Liver (tissue), 9 donors: ENCODE measurements around the gene CLIC3. TPM values are rescaled to one million over a fixed set of nuclear protein-coding genes. Genes with fewer than 3 reads are reported as not detected.

Experiments
- DNase-seq: peaks from one replicate; pipeline ENCODE4 v3.0.0-alpha.2; 2017; ENCODE audit warnings: low spot score
- H3K27ac ChIP-seq, 2 donors: one replicate each; pipeline ENCODE4 v1.7.0; 2013; ENCODE audit warnings: inconsistent platforms in 2 of 2, low read length in 2 of 2, control low read depth in 1 of 2, low read depth in 1 of 2, mild to moderate bottlenecking in 1 of 2
- H3K27me3 ChIP-seq, 4 donors: one replicate each; pipeline versions ENCODE4 v1.6.1 to v1.7.0; 2013; ENCODE audit warnings: low read length in 3 of 4, inconsistent platforms in 1 of 4, mild to moderate bottlenecking in 1 of 4, moderate library complexity in 1 of 4; ENCODE audit not compliant: control insufficient read depth in 4 of 4, insufficient read depth in 4 of 4
- H3K36me3 ChIP-seq, 4 donors: one replicate each; pipeline versions ENCODE4 v1.6.1 to v1.7.0; 2013; ENCODE audit warnings: low read length in 3 of 4, mild to moderate bottlenecking in 3 of 4, low read depth in 1 of 4, moderate library complexity in 1 of 4; ENCODE audit not compliant: control insufficient read depth in 4 of 4, insufficient read depth in 3 of 4
- H3K4me1 ChIP-seq, 4 donors: one replicate each; pipeline versions ENCODE4 v1.6.1 to v1.7.0; 2013; ENCODE audit warnings: low read length in 3 of 4, mild to moderate bottlenecking in 3 of 4, moderate library complexity in 1 of 4; ENCODE audit not compliant: control insufficient read depth in 4 of 4, insufficient read depth in 4 of 4
- H3K4me3 ChIP-seq, 3 donors: one replicate each; pipeline versions ENCODE4 v1.6.1 to v1.7.0; 2013; ENCODE audit warnings: low read length in 3 of 3, control low read depth in 1 of 3, low read depth in 1 of 3, mild to moderate bottlenecking in 1 of 3
- H3K9ac ChIP-seq, 2 donors: one replicate each; pipeline ENCODE4 v1.7.0; 2013; ENCODE audit warnings: low read length in 2 of 2, mild to moderate bottlenecking in 2 of 2, moderate library complexity in 2 of 2, control low read depth in 1 of 2, low read depth in 1 of 2
- H3K9me3 ChIP-seq, 4 donors: one replicate each; pipeline versions ENCODE4 v1.6.1 to v1.7.0; 2013; ENCODE audit warnings: low read length in 3 of 4; ENCODE audit not compliant: control insufficient read depth in 4 of 4
- ATF3 ChIP-seq: IDR thresholded peaks from 2 replicates; pipeline ENCODE4 v1.6.1; 2016; ENCODE audit warnings: antibody characterized with exemption
- CTCF ChIP-seq: fragments of 150-350 bp; IDR thresholded peaks from 2 replicates; pipeline ENCODE4 v1.5.1; 2017; ENCODE audit warnings: improper control_type of control experiment, low read depth, low read length; ENCODE audit not compliant: missing input control
- EGR1 ChIP-seq, 2 donors: IDR thresholded peaks; 2 replicates each; pipeline ENCODE4 v1.6.1; 2016 to 2018; ENCODE audit warnings: antibody characterized with exemption in 2 of 2, low read depth in 2 of 2
- FOXA1 ChIP-seq: IDR thresholded peaks from 2 replicates; pipeline ENCODE4 v1.6.1; 2016; ENCODE audit warnings: antibody characterized with exemption
- FOXA2 ChIP-seq: IDR thresholded peaks from 2 replicates; pipeline ENCODE4 v1.6.1; 2016; ENCODE audit warnings: antibody characterized with exemption
- GABPA ChIP-seq, 2 donors: IDR thresholded peaks in 1 of 2; conservative IDR thresholded peaks in 1 of 2; 2 replicates each; pipeline ENCODE4 v1.6.1; 2016; ENCODE audit warnings: antibody characterized with exemption in 2 of 2, mild to moderate bottlenecking in 1 of 2, moderate library complexity in 1 of 2
- HNF4A ChIP-seq, 2 donors: conservative IDR thresholded peaks; 2 replicates each; pipeline ENCODE4 v1.6.1; 2016; ENCODE audit warnings: antibody characterized with exemption in 2 of 2, mild to moderate bottlenecking in 2 of 2
- HNF4G ChIP-seq: IDR thresholded peaks from 2 replicates; pipeline ENCODE4 v1.6.1; 2016; ENCODE audit warnings: antibody characterized with exemption
- JUND ChIP-seq, 2 donors: IDR thresholded peaks; 2 replicates each; pipeline ENCODE4 v1.6.1; 2016; ENCODE audit warnings: antibody characterized with exemption in 2 of 2
- MAX ChIP-seq: IDR thresholded peaks from 2 replicates; pipeline ENCODE4 v1.6.1; 2016; ENCODE audit warnings: antibody characterized with exemption
- NR2F2 ChIP-seq: IDR thresholded peaks from 2 replicates; pipeline ENCODE4 v1.6.1; 2016; ENCODE audit warnings: antibody characterized with exemption
- RAD21 ChIP-seq, 2 donors: IDR thresholded peaks; 2 replicates each; pipeline ENCODE4 v1.6.1; 2016; ENCODE audit warnings: antibody characterized with exemption in 2 of 2, mild to moderate bottlenecking in 2 of 2
- REST ChIP-seq: IDR thresholded peaks from 2 replicates; pipeline ENCODE4 v1.6.1; 2016; ENCODE audit warnings: antibody characterized with exemption, mild to moderate bottlenecking
- RXRA ChIP-seq, 2 donors: IDR thresholded peaks; 2 replicates each; pipeline ENCODE4 v1.6.1; 2017 to 2018; ENCODE audit warnings: antibody characterized with exemption in 2 of 2, mild to moderate bottlenecking in 1 of 2
- SP1 ChIP-seq: IDR thresholded peaks from 2 replicates; pipeline ENCODE4 v1.6.1; 2018; ENCODE audit warnings: antibody characterized with exemption, mild to moderate bottlenecking
- TAF1 ChIP-seq: conservative IDR thresholded peaks from 2 replicates; pipeline ENCODE4 v1.6.1; 2016; ENCODE audit warnings: antibody characterized with exemption, mild to moderate bottlenecking
- YY1 ChIP-seq: IDR thresholded peaks from 2 replicates; pipeline ENCODE4 v1.6.1; 2016; ENCODE audit warnings: antibody characterized with exemption, mild to moderate bottlenecking
- ZBTB33 ChIP-seq: IDR thresholded peaks from 2 replicates; pipeline ENCODE4 v1.6.1; 2016; ENCODE audit warnings: antibody characterized with exemption
- WGBS: extraction: QIAGEN DNeasy Blood & Tissue Kit; methylation state at CpG from one replicate; pipeline ENCODE4 v1.1.7; 2013; 5-methylcytosine and 5-hydroxymethylcytosine counted together
- polyA plus RNA-seq, 2 donors: library from polyadenylated mRNA; stranded (reverse) in 1 of 2; unstranded in 1 of 2; fragments of 200-250 nt in 1 of 2; fragments of >200 nt in 1 of 2; fragmentation: Nextera tagmentation in 1 of 2; extraction: Ambion mirVana in 1 of 2; gene quantifications; one replicate each; pipeline versions ENCODE4 v1.2.1 to v1.2.3, GENCODE V29; 2013 to 2015
- total RNA-seq, 2 donors: library from RNA; depleted of rRNA; stranded (reverse); fragments of >200 nt; gene quantifications; one replicate each; pipeline ENCODE4 v1.2.3, GENCODE V29; 2014
- donor health status: healthy.
- donor health status: healthy.
- donor health status: healthy.
- donor health status: healthy.
- donor health status: healthy.

Gene CLIC3
- total and polyA plus RNA-seq, 4 donors = 0.33 to 0.83 (median 0.40) TPM

GRCh38 chr9:137032858-137033257, 36.5 kb upstream of the CLIC3 start:
- no peak for DNase-seq
- peak overlapping the region; percentile 27 to 66 for H3K27ac ChIP-seq
- H3K9ac ChIP-seq = no peak overlapping the region
- peaks cover 9 to 23% (median 13%) of the 10 kb centered on the region in 4 donors for H3K4me1 ChIP-seq
- H3K9me3 ChIP-seq = no peaks in the 10 kb centered on the region
- TF ChIP-seq NR2F2 (no peak), HNF4G (no peak), FOXA1 (no peak), SP1 (no peak), ATF3 (no peak), JUND (IDR thresholded peaks at IDR 0.05) (no peak), GABPA (IDR thresholded peaks at IDR 0.05 in 1 of 2, conservative IDR thresholded peaks at IDR 0.05 in 1 of 2) (no peak), YY1 (no peak), ZBTB33 (no peak), FOXA2 (no peak), RXRA (IDR thresholded peaks at IDR 0.05) (no peak), EGR1 (IDR thresholded peaks at IDR 0.05; ENCODE audit: low read depth in 2 of 2) (no peak), RAD21 (IDR thresholded peaks at IDR 0.05) (no peak), HNF4A (conservative IDR thresholded peaks at IDR 0.05) (no peak)
- H3K27me3 ChIP-seq = peaks cover 0 to 2% (median 0%) of the 10 kb centered on the region in 4 donors
- H3K36me3 ChIP-seq = no peaks in the 10 kb centered on the region
- 83% methylated on average over 10 of the region's 10 CpGs for WGBS
- no peak overlapping the region for H3K4me3 ChIP-seq

GRCh38 chr9:137031904-137032640, 35.7 kb upstream of the CLIC3 start, which contains the start of gene FUT7:
Gene FUT7, minus strand, starts transcription at chr9:137032088. Its CDS starts 97 bp downstream, at chr9:137031991.
- peak within 1 kb of the TSS; percentile 27 to 66 for H3K27ac ChIP-seq
- H3K4me1 ChIP-seq = peaks cover 14 to 29% (median 20%) of the 10 kb centered on the region in 4 donors
- no peaks in the 10 kb centered on the region for H3K36me3 ChIP-seq
- no peak within 1 kb of the TSS for H3K9ac ChIP-seq
- no peak within 1 kb of the TSS for H3K4me3 ChIP-seq
- TF ChIP-seq ATF3 (no peak), RXRA (IDR thresholded peaks at IDR 0.05) (no peak), ZBTB33 (no peak), GABPA (IDR thresholded peaks at IDR 0.05 in 1 of 2, conservative IDR thresholded peaks at IDR 0.05 in 1 of 2) (no peak), TAF1 (no peak), HNF4A (conservative IDR thresholded peaks at IDR 0.05) (no peak), HNF4G (no peak), CTCF (no peak), FOXA2 (no peak), REST (no peak), YY1 (no peak), EGR1 (IDR thresholded peaks at IDR 0.05; ENCODE audit: low read depth in 2 of 2) (no peak), RAD21 (IDR thresholded peaks at IDR 0.05) (no peak), MAX (no peak), JUND (IDR thresholded peaks at IDR 0.05) (no peak), FOXA1 (no peak), SP1 (no peak), NR2F2 (no peak)
- 76% methylated on average over 16 of the region's 16 CpGs for WGBS
- H3K27me3 ChIP-seq = no peaks in the 10 kb centered on the region
- no peak for DNase-seq
- H3K9me3 ChIP-seq = no peaks in the 10 kb centered on the region
